Measurements from ENCODE around the gene DNAJC27.

Gene DNAJC27

GRCh38 chr2:24986372-24986771 lies 14.6 kb upstream of the DNAJC27 start:
- DNase-seq (ENCODE audit: extremely low read depth, insufficient read length) = no peak
- no peak overlapping the region for H3K4me3 ChIP-seq (replicated peaks; ENCODE audit: low read depth, low read length)
- H3K36me3 ChIP-seq (ENCODE audit: control insufficient read depth, insufficient read depth, low read length) = no peaks in the 10 kb centered on the region
- no peak for TF ChIP-seq CTCF (IDR thresholded peaks at IDR 0.05; ENCODE audit: insufficient read depth, low read length, poor library complexity, severe bottlenecking)
- H3K27me3 ChIP-seq (replicated peaks; ENCODE audit: control insufficient read depth, insufficient read depth, low read length) = no peaks in the 10 kb centered on the region

GRCh38 chr2:24985511-24985910 lies 13.8 kb upstream of the DNAJC27 start:
- Histone ChIP-seq H3K36me3 (ENCODE audit: control insufficient read depth, insufficient read depth, low read length) (no peaks in the 10 kb centered on the region; the same call in 1 of the 2 replicates), H3K4me3 (replicated peaks; ENCODE audit: low read depth, low read length) (no peak overlapping the region), H3K27me3 (replicated peaks; ENCODE audit: control insufficient read depth, insufficient read depth, low read length) (no peaks in the 10 kb centered on the region)
- TF ChIP-seq CTCF (IDR thresholded peaks at IDR 0.05; ENCODE audit: insufficient read depth, low read length, poor library complexity, severe bottlenecking) = no peak
- DNase-seq (ENCODE audit: extremely low read depth, insufficient read length) = no peak

- TF ChIP-seq CTCF (IDR thresholded peaks at IDR 0.05; ENCODE audit: insufficient read depth, low read length, poor library complexity, severe bottlenecking) = no peak
- no peaks in the 10 kb centered on the region for H3K27me3 ChIP-seq (replicated peaks; ENCODE audit: control insufficient read depth, insufficient read depth, low read length)
- no peak for DNase-seq (ENCODE audit: extremely low read depth, insufficient read length)
- no peaks in the 10 kb centered on the region; the same call in 1 of the 2 replicates for H3K36me3 ChIP-seq (ENCODE audit: control insufficient read depth, insufficient read depth, low read length)
- H3K4me3 ChIP-seq (replicated peaks; ENCODE audit: low read depth, low read length) = no peak overlapping the region
These were observed 13.2 kb upstream of the DNAJC27 start for GRCh38 chr2:24984912-24985311.

GRCh38 chr2:24981411-24982136 lies 9.8 kb upstream of the DNAJC27 start:
- no peak for TF ChIP-seq CTCF (IDR thresholded peaks at IDR 0.05; ENCODE audit: insufficient read depth, low read length, poor library complexity, severe bottlenecking)
- no peaks in the 10 kb centered on the region; the same call in 1 of the 2 replicates for H3K36me3 ChIP-seq (ENCODE audit: control insufficient read depth, insufficient read depth, low read length)

GRCh38 chr2:24978661-24979060 lies 6.9 kb upstream of the DNAJC27 start:
- no peak for DNase-seq (ENCODE audit: extremely low read depth, insufficient read length)
- no peak overlapping the region for H3K4me3 ChIP-seq (replicated peaks; ENCODE audit: low read depth, low read length)

More at GRCh38 chr2:24981411-24982136, 9.8 kb upstream of the DNAJC27 start:
- no peaks in the 10 kb centered on the region for H3K27me3 ChIP-seq (replicated peaks; ENCODE audit: control insufficient read depth, insufficient read depth, low read length)
- no peak for DNase-seq (ENCODE audit: extremely low read depth, insufficient read length)
- no peak overlapping the region for H3K4me3 ChIP-seq (replicated peaks; ENCODE audit: low read depth, low read length)

More at GRCh38 chr2:24978661-24979060, 6.9 kb upstream of the DNAJC27 start:
- Histone ChIP-seq H3K36me3 (ENCODE audit: control insufficient read depth, insufficient read depth, low read length) (no peaks in the 10 kb centered on the region; the same call in 1 of the 2 replicates), H3K27me3 (replicated peaks; ENCODE audit: control insufficient read depth, insufficient read depth, low read length) (no peaks in the 10 kb centered on the region)
- no peak for TF ChIP-seq CTCF (IDR thresholded peaks at IDR 0.05; ENCODE audit: insufficient read depth, low read length, poor library complexity, severe bottlenecking)

Data from GM06990 (cell line).